Measurements from ENCODE around the gene HS3ST2.
"Not testable (repeated sequence)": the region's sequence is repeated elsewhere in the genome, so short reads cannot be mapped to it uniquely, and the experiment has no call there.

Gene HS3ST2

GRCh38 chr16:22934786-22935185 lies 120.8 kb downstream of the HS3ST2 start:
- no peak overlapping the region for H3K4me3 ChIP-seq
- in situ Hi-C loops (cut with MboI; ENCODE audit: low sequenced_read_pairs): no loop called here
- H3K4me1 ChIP-seq: no peaks in the 10 kb centered on the region
- H3K36me3 ChIP-seq (replicated peaks): no peaks in the 10 kb centered on the region
- H3K27me3 ChIP-seq (ENCODE audit: low read depth): peaks cover 2% of the 10 kb centered on the region; the same call in 1 of the 2 replicates
- H3K9me3 ChIP-seq: no peaks in the 10 kb centered on the region
- no peak for DNase-seq (ENCODE audit: low spot score in 2 of 2)

DNA sequence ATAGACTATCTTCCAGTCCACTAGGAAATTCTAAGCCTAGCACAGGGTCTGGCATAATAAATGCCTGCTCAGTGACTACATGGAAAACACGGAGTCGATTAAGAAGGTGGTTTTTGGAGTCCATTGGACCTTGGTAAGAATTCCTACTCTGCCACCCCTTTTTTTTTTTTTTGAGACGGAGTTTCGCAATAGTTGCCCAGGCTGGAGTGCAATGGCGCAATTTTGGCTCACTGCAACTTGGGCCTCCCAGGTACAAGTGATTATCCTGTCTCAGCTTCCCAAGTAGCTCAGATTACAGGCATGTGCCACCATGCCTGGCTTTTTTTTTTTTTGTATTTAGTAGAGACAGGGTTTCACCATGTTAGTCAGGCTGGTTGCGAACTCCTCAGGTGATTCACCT lies 123.2 kb downstream of the HS3ST2 start:
- in situ Hi-C loops (cut with MboI; ENCODE audit: low sequenced_read_pairs): no loop called here
- no peaks in the 10 kb centered on the region for H3K36me3 ChIP-seq (replicated peaks)
- H3K27me3 ChIP-seq (ENCODE audit: low read depth): peaks cover 2% of the 10 kb centered on the region; the same call in 1 of the 2 replicates
- H3K4me1 ChIP-seq: no peaks in the 10 kb centered on the region
- no peak for DNase-seq (ENCODE audit: low spot score in 2 of 2)
- no peak overlapping the region for H3K4me3 ChIP-seq
- H3K9me3 ChIP-seq: no peaks in the 10 kb centered on the region

DNA sequence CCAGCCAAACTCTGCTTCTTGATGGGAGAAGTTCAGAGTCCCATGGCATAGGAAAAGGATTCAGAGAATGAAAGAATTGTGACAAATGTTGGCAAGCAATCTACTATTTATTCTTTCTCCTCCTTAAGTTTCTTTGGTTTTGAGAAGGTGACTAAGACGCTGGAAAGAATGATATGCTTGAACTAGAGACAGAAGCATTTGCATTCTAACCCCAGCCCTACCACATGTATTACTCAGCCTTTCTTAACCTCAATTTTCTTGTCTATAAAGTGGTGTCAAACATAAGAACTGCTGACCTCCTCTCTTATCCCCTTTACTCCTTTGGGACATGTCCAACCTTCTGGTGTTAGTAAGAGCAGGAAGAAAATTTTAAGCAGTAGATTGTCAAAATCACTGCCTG lies 124.7 kb downstream of the HS3ST2 start:
- no peak for DNase-seq (ENCODE audit: low spot score in 2 of 2)
- no peaks in the 10 kb centered on the region for H3K4me1 ChIP-seq
- H3K36me3 ChIP-seq (replicated peaks): no peaks in the 10 kb centered on the region
- no peaks in the 10 kb centered on the region for H3K9me3 ChIP-seq
- H3K27me3 ChIP-seq (ENCODE audit: low read depth): no peaks in the 10 kb centered on the region
- in situ Hi-C loops (cut with MboI; ENCODE audit: low sequenced_read_pairs): no loop called here
- no peak overlapping the region for H3K4me3 ChIP-seq

- peak in 1 of 2 experiments; percentile 24 for DNase-seq (ENCODE audit: low spot score in 2 of 2)
- H3K9me3 ChIP-seq; H3K4me3 ChIP-seq; H3K36me3 ChIP-seq (replicated peaks); H3K27me3 ChIP-seq (ENCODE audit: low read depth); in situ Hi-C loops (cut with MboI; ENCODE audit: low sequenced_read_pairs); H3K4me1 ChIP-seq: not testable (repeated sequence)
These were observed 125.9 kb downstream of the HS3ST2 start for GRCh38 chr16:22939744-22940363.

DNA sequence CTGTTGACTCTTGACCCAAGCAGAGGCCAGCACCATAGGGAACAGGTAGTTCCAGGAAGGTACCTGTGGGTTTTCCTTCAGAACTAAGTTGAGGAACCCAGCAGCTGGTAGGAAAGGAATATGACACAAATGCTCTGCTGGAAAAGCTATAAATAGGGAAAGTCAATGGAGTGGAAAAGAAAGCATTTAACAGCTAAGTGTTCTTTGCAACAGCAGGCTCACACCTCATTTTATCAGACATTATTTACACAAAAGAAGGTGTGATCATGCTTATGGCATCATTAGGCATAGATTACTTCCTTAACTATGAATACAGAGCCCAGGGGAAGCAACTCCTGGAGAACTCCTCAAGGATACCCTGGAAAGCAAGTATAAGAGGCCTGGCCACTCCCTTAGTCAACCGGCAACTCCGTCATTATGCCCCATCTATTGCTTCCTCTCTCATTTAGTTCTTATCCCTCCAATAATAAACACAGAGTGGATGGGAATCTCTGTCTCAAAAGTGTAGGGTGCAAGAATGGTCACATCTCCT lies 128.1 kb downstream of the HS3ST2 start:
- H3K9me3 ChIP-seq: no peaks in the 10 kb centered on the region
- H3K36me3 ChIP-seq (replicated peaks): no peaks in the 10 kb centered on the region
- no peaks in the 10 kb centered on the region for H3K4me1 ChIP-seq
- H3K27me3 ChIP-seq (ENCODE audit: low read depth): no peaks in the 10 kb centered on the region
- H3K4me3 ChIP-seq: no peak overlapping the region
- no peak for DNase-seq (ENCODE audit: low spot score in 2 of 2)
- in situ Hi-C loops (cut with MboI; ENCODE audit: low sequenced_read_pairs): no loop called here

GRCh38 chr16:22942811-22943210 lies 128.8 kb downstream of the HS3ST2 start:
- Histone ChIP-seq H3K9me3 (no peaks in the 10 kb centered on the region), H3K4me1 (no peaks in the 10 kb centered on the region), H3K27me3 (ENCODE audit: low read depth) (no peaks in the 10 kb centered on the region), H3K4me3 (no peak overlapping the region), H3K36me3 (replicated peaks) (no peaks in the 10 kb centered on the region)
- in situ Hi-C loops (cut with MboI; ENCODE audit: low sequenced_read_pairs): no loop called here
- no peak for DNase-seq (ENCODE audit: low spot score in 2 of 2)

- in situ Hi-C loops (cut with MboI; ENCODE audit: low sequenced_read_pairs): loop anchor here (5.0 kb wide), 1 partner anchor 48 kb away; no protein-coding TSS in a partner anchor
- Histone ChIP-seq H3K27me3 (ENCODE audit: low read depth) (no peaks in the 10 kb centered on the region), H3K4me3 (no peak overlapping the region), H3K36me3 (replicated peaks) (no peaks in the 10 kb centered on the region), H3K4me1 (no peaks in the 10 kb centered on the region), H3K9me3 (no peaks in the 10 kb centered on the region)
- no peak for DNase-seq (ENCODE audit: low spot score in 2 of 2)
These were observed 131.4 kb downstream of the HS3ST2 start for GRCh38 chr16:22945361-22945760.

GRCh38 chr16:22946433-22946832 lies 132.5 kb downstream of the HS3ST2 start:
- H3K4me1 ChIP-seq: no peaks in the 10 kb centered on the region
- DNase-seq (ENCODE audit: low spot score in 2 of 2): no peak
- H3K4me3 ChIP-seq: no peak overlapping the region
- H3K9me3 ChIP-seq: no peaks in the 10 kb centered on the region
- in situ Hi-C loops (cut with MboI; ENCODE audit: low sequenced_read_pairs): loop anchor here (5.0 kb wide), 1 partner anchor 49 kb away; no protein-coding TSS in a partner anchor
- no peaks in the 10 kb centered on the region for H3K27me3 ChIP-seq (ENCODE audit: low read depth)
- no peaks in the 10 kb centered on the region for H3K36me3 ChIP-seq (replicated peaks)

DNA sequence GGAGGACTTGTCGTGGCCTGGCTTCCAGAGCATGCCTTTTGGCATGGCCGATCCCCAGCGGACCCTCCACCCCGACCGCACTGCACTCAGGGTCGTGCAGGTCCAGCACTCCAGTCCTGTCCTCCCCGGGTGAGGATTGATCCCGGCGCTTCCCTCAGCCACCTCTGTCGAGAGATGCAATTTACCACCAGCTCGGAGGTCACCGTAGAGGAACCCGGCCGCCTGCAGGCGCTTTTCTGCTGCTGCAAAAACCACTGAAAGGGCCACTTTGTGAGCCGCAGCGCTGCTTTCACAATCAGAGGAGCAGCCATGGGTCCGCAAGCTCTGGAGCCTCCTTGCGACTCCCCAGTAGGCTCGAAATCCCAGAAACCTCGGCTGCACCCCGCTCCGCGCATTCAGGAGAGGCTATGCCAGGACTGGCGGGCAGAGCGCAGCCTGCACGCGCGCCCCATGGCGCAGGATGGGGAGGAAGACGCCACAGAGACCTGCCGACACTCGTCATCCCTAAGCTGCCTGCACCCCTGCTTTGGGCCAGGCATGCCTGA lies 134.2 kb downstream of the HS3ST2 start:
- Histone ChIP-seq H3K36me3 (replicated peaks) (no peaks in the 10 kb centered on the region), H3K27me3 (ENCODE audit: low read depth) (no peaks in the 10 kb centered on the region), H3K4me1 (no peaks in the 10 kb centered on the region), H3K9me3 (no peaks in the 10 kb centered on the region), H3K4me3 (no peak overlapping the region)
- DNase-seq (ENCODE audit: low spot score in 2 of 2): no peak
- in situ Hi-C loops (cut with MboI; ENCODE audit: low sequenced_read_pairs): loop anchor here (5.0 kb wide), 1 partner anchor 51 kb away; no protein-coding TSS in a partner anchor

DNA sequence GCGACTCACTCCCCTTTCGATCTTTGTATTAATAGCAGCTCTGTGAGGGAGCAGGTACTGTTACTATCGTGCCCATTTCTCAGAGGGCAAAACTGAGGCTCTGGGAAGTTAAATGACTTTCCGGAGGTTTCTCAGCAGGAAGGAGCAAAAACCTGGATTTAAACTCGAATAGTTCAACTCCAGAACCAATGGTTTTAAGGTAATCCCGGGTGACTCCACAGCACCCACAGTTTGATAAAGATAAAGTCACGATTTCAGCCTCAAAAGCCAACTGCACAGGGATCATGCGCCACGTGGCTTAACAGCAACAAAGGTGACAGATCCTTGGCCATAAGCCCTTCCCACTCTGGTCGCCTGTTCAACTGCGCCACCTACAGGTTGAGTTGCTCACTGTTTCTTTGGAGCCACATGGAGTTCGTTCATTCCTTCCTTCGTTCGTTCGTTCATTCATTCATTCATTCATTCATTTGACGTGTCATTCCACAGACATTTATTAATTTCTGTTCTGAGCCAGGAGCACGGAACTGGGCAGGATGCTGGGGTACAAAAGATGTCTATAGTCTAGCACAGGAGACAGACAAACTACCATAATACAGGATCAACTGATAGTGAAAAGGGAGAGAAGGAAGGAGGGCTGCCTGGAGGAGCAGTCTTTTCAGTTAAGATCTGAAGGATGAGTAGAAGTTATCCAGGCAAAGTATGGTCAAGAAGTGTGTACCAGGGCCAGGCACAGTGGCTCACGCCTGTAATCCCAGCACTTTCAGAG lies 134.8 kb downstream of the HS3ST2 start:
- H3K4me3 ChIP-seq: no peak overlapping the region
- H3K27me3 ChIP-seq (ENCODE audit: low read depth): no peaks in the 10 kb centered on the region
- in situ Hi-C loops (cut with MboI; ENCODE audit: low sequenced_read_pairs): loop anchor here (5.0 kb wide), 1 partner anchor 51 kb away; no protein-coding TSS in a partner anchor
- H3K4me1 ChIP-seq: no peaks in the 10 kb centered on the region
- peak; percentile 59 to 80 for DNase-seq (ENCODE audit: low spot score in 2 of 2)
- H3K9me3 ChIP-seq: no peaks in the 10 kb centered on the region
- H3K36me3 ChIP-seq (replicated peaks): no peaks in the 10 kb centered on the region

DNA sequence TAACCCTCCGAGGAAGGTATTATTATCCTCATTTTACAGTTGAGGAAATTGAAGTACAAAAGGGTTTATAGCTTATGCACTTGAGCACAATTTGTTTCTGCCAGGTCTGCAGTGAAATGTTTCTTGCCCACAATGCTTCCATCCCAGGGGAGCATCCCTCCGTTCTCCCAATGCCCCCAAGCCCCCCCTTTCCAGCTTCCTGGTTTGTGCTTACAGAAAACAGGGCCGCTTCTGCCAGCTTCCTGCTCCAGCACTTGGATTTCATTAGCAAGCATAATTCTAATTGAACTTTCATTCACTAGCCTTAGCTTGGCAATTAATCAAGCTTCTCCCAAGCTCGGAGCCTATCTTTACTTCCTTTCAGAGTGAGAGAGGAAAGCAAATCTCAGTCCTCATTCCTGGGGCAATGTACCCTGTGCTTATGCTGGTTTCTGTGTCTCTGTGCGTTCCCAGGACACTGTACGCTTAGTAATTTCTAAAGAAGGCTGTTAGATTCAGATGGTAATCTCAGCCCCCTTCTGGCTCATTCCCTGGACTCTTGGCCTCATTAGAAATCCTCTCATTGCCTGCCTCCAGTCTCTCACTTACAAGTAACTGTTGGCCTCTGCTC lies 141.6 kb downstream of the HS3ST2 start:
- Histone ChIP-seq H3K27me3 (ENCODE audit: low read depth) (peaks cover 2% of the 10 kb centered on the region; the same call in 1 of the 2 replicates), H3K4me1 (no peaks in the 10 kb centered on the region), H3K9me3 (no peaks in the 10 kb centered on the region), H3K4me3 (no peak overlapping the region), H3K36me3 (replicated peaks) (no peaks in the 10 kb centered on the region)
- no peak for DNase-seq (ENCODE audit: low spot score in 2 of 2)
- in situ Hi-C loops (cut with MboI; ENCODE audit: low sequenced_read_pairs): no loop called here

DNA sequence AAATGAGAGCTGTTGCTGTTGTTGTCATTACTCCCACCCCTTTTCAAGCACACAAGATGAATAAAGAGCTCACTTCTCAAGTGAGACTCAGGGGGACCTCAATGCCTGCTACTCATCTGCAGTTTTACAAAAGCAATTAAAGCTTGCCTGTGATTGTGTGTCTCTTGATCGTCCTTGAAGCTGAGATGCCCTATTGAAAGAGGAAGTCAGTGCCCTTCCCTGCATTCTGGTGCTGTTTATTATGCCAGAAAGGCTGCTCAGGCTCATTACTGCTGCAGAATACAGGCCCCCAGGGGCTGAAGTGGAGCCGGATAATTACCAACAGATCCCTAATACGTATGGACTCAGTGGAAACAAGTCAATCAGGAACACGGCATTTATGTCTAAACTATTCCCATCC lies 147.2 kb downstream of the HS3ST2 start:
- no peaks in the 10 kb centered on the region for H3K36me3 ChIP-seq (replicated peaks)
- peaks cover 2% of the 10 kb centered on the region; the same call in 1 of the 2 replicates for H3K27me3 ChIP-seq (ENCODE audit: low read depth)
- H3K4me3 ChIP-seq: no peak overlapping the region
- H3K4me1 ChIP-seq: no peaks in the 10 kb centered on the region
- no peaks in the 10 kb centered on the region for H3K9me3 ChIP-seq
- DNase-seq (ENCODE audit: low spot score in 2 of 2): no peak
- in situ Hi-C loops (cut with MboI; ENCODE audit: low sequenced_read_pairs): no loop called here

DNA sequence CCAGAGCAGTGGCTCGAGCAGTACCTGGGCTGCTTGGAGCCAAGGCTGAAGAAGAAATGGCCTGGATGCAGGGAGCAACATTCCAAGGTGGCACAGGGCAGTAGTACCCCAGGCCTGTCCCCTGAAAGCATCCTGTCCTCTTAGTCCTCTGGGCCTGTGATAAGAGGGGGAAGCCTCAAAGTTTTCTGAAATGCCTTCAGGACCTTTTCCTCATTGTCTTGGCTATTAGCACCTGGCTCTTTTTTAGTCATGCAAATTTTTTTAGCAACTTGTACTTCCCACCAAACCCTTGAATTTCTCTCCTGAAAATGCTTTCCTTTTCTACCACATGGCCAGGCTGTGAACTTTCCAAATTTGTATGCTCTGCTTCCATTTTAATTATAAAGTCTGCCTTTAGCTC lies 148.9 kb downstream of the HS3ST2 start:
- no peaks in the 10 kb centered on the region for H3K36me3 ChIP-seq (replicated peaks)
- no peak for DNase-seq (ENCODE audit: low spot score in 2 of 2)
- H3K27me3 ChIP-seq (ENCODE audit: low read depth): peaks cover 2% of the 10 kb centered on the region; the same call in 1 of the 2 replicates
- in situ Hi-C loops (cut with MboI; ENCODE audit: low sequenced_read_pairs): no loop called here
- no peak overlapping the region for H3K4me3 ChIP-seq
- no peaks in the 10 kb centered on the region for H3K4me1 ChIP-seq
- H3K9me3 ChIP-seq: no peaks in the 10 kb centered on the region

All from HAP-1 (cell line).